Ishikawa (cell line): ENCODE measurements around the gene EHBP1L1.

Experiments
- EGR1 ChIP-seq: IDR thresholded peaks from 2 replicates; pipeline ENCODE4 v1.6.1; 2012
- EP300 ChIP-seq: IDR thresholded peaks from 2 replicates; pipeline ENCODE4 v1.6.1; 2012; ENCODE audit warnings: borderline replicate concordance
- MAX ChIP-seq: IDR thresholded peaks from 2 replicates; pipeline ENCODE4 v1.6.1; 2012
- RAD21 ChIP-seq: IDR thresholded peaks from 2 replicates; pipeline ENCODE4 v1.6.1; 2012; ENCODE audit warnings: low read depth
- TAF1 ChIP-seq: IDR thresholded peaks from 2 replicates; pipeline ENCODE4 v1.6.1; 2012; ENCODE audit warnings: low read depth, mild to moderate bottlenecking

- TF ChIP-seq EP300 (no peak), MAX (no peak), TAF1 (no peak), RAD21 (no peak), EGR1 (no peak)
These were observed 33.0 kb upstream of the EHBP1L1 start for GRCh38 chr11:65542738-65543390.
